A673 (cell line): ENCODE results near the gene DNAH10.

Experiments
- CTCF ChIP-seq: fragments of 300-800, 200-600 bp; sonication (generic); conservative IDR thresholded peaks from 2 replicates; pipeline ENCODE4 v1.5.1; 2017; ENCODE audit warnings: low read depth, mild to moderate bottlenecking, antibody characterized with exemption, low read length, moderate library complexity, mixed read lengths
- EZH2 ChIP-seq: fragments of 200-600 bp; sonication (generic); IDR thresholded peaks from 2 replicates; pipeline ENCODE4 v1.6.1; 2017; ENCODE audit warnings: borderline replicate concordance, low read depth, mild to moderate bottlenecking, mixed read lengths, antibody characterized with exemption, low read length; ENCODE audit not compliant: poor library complexity, severe bottlenecking

GRCh38 chr12:123879691-123880090 is 117.6 kb downstream of the DNAH10 start:
- TF ChIP-seq CTCF: no peak
- TF ChIP-seq EZH2: no peak
